Measurements from ENCODE around the gene SLC1A4. TPM values are rescaled to one million over a fixed set of nuclear protein-coding genes. Genes with fewer than 3 reads are reported as not detected.

Gene SLC1A4
- total RNA-seq, result 13.6 and 45.3 TPM in 2 replicates

DNA sequence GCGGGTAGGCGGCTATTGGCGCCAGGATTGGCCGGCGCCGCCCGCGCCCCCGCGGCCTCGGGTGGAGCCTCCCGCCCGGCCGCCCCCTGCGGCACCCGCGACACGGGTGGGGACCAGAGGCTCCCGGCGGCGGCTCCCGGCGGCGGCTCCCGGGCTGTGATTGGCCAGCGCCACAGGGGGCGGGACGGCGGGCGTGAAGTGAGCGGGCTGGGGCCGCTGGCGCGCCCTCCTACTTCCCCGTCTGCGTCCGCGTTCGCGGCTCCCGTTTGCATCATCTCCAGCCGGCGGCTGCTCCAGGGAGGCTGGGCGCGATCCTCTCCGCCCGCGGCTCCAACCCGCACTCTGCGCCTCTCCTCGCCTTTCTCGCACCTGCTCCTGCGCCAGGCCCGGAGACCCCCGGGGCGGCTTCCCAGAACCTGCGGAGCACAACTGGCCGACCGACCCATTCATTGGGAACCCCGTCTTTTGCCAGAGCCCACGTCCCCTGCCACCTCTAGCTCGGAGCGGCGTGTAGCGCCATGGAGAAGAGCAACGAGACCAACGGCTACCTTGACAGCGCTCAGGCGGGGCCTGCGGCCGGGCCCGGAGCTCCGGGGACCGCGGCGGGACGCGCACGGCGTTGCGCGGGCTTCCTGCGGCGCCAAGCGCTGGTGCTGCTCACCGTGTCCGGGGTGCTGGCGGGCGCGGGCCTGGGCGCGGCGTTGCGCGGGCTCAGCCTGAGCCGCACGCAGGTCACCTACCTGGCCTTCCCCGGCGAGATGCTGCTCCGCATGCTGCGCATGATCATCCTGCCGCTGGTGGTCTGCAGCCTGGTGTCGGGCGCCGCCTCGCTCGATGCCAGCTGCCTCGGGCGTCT, at the start of gene SLC1A4:
TSS of gene SLC1A4 (plus strand) at position 274 of the 856 bp plus-strand sequence. CDS start at position 519, 245 bp downstream.

DNA sequence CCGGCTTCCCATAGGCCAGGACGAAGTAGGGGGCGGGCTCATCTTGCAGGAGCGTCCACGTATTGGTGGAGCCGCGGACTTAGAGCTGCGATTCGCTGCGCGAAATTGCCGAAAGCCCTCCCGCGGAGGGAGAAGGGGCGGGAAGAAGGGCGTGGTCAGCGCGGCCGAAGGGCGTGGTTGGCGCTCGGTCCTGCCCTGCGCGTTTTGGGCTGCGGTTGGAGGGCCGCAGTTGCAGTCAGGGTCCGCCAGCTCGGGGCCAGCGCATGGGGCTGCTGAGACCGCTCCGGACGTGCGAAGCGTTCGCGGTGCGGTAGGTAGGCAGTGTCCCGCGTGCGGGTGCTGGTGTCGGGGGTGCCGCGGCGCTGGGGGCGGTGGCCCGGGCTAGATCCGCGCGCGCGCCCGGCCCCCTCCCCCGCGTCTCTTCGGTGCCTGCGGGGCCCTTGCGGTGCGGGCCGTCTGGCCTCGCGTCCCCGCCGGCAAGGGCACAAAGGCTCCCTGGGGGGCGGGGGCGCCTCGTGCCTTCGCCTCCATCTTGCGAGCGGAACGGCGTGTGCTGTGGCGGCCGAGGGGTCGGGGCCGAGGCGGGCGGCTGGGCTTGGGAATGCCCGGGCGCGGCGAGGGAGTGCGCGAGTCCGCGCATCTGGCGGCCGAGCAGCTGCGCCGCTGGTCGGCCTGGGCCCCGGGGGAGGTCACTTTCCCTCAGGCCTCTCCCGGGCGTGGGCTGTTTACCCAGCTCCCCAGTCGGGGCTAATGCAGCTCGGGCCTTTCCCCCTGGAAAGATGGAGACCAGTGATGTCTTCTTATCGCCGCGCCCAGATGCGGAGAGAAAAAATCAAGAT, 67.2 kb downstream of the SLC1A4 start, which contains the start of gene CEP68:
TSS of gene CEP68 (plus strand) at position 202 of the 839 bp plus-strand sequence. CDS start 13,029 bp downstream, outside the sequence.

Small RNAs within 50 kb of the gene (small RNA-seq; reads per million reads assigned to genes)
- gene RNU6-548P (ENCODE audit: low replicate concordance), result 0.13 reads per million

Other genes starting within 250 kb of the SLC1A4 start
- gene CEP68, start 67.0 kb downstream of the SLC1A4 start, total RNA-seq, result 5.0 and 5.4 TPM in 2 replicates
- gene RAB1A, start 140.7 kb downstream of the SLC1A4 start, total RNA-seq, result 71.7 and 119 TPM in 2 replicates
- 69.4 and 117 TPM in 2 replicates for gene ACTR2, start 238.4 kb downstream of the SLC1A4 start, total RNA-seq